ENCODE results near the gene FAM200A.

The FAM200A gene

DNA sequence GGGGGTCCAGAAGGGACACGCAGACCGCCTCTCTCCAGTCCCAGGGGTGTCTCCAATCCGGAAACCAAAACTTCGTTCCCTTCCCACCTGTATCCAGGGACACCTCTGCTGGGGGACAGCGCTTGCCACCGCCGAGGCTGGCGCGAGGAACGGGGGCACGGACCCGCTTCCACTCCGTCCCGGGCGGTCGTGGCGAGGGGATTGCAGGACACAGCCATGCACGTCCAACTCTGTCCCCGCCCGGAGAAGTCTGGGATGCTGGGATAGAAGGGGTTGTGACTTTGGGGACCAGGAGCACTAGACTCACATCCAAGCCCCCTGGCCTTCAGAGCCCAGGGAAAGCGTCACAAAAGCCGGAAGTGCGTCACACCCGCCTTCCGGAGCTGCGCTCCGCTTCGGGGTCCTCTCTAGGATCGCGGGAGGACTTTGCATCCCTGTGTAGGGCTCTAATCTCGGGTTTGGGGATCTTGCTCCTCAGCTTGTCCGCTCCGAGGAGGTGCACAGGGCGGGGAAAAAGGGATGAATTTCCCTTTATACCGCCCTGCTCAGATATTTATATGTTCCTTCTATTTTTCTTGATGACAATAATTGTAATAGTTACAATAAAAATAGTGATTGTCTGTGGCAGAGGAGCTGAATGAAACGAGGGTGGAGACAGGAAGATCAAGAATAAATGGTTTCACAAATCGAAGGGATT lies at the start of gene FAM200A:
FAM200A (minus strand) TSS at position 348 of the 697 bp plus-strand sequence. CDS start 3,707 bp downstream, outside the sequence.
- no peak for TF ChIP-seq CTCF (IDR thresholded peaks at IDR 0.05)

DNA sequence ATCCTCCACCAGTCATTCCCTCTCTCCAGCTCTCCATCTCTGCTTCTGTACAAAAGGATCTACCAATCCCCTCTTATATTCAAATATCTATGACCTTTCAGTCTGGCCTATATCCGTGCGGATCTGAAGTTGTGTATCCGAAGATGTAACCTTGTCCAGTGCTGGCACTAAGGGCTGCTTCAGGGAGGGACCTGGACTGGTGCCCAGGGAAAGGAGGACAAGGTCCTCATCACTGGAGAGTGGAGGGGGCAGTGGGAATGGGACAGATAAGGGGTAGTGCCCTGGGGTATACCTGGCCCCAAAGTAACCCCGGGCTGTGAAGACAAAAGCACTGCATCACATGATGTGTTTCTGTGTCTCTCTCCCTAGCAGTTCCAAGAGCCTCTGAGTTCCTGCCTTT lies 47.9 kb upstream of the FAM200A start:
- TF ChIP-seq CTCF (IDR thresholded peaks at IDR 0.05): no peak

DNA sequence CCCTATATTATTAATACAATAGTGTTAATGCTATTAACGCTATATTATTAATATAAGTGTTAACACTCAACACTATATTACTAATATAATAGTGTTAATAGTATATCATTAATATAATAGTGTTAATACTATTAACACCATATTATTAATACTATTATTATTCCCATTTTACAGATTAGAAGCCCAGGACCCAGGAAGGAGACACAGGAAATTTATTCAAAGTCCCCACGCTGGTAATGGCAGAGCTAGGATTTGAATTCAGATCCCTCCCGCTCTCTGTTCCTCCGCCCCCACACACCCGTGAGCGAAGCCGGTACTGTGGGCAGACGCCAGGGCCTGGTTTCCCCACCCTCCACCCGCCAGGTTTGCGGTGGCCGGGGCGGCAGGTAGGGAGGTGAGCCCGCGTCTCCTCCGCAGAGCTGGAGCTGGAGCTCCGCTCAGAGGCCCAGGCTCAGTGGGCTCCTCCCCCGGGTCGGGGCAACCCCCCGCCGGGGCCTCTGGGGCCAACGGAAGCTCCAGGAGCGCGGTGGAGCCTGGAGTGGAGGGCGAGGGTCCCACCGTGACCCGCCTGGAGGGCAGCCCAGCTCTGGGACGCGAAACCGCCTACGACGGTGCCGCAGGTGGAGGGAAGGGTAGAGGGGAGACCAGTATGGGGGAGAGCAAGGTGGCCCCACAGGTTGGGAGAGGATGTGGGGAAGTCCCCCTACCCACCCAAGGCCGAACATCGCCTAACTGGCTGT lies 46.0 kb upstream of the FAM200A start, which contains the start of gene TMEM225B:
TMEM225B (plus strand) TSS at position 506 of the 740 bp plus-strand sequence. CDS start 6,122 bp downstream, outside the sequence.
- TF ChIP-seq CTCF (IDR thresholded peaks at IDR 0.05): no peak

DNA sequence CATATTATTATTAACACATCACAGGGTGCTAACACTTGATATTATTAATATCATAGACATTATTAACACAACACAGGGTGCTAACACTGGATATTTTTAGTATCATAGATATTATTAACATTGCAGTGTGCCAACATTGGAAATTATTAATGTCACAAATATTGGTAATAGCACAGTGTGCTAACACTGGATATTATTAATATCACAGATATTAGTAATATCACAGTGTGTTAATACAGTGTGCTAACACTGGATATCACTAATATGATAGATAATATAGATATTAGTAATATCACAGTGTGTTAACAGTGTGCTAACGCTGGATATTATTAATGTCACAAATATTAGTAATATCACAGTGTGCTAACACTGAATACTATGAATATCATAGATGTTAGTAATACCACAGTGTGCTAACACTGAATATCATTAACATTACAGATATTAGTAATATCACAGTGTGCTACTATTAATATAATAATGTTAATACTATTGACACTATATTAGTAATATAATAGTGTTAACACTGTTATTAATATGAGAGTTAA lies 44.6 kb upstream of the FAM200A start:
- no peak; the same call in 1 of the 2 replicates for TF ChIP-seq CTCF (IDR thresholded peaks at IDR 0.05)

DNA sequence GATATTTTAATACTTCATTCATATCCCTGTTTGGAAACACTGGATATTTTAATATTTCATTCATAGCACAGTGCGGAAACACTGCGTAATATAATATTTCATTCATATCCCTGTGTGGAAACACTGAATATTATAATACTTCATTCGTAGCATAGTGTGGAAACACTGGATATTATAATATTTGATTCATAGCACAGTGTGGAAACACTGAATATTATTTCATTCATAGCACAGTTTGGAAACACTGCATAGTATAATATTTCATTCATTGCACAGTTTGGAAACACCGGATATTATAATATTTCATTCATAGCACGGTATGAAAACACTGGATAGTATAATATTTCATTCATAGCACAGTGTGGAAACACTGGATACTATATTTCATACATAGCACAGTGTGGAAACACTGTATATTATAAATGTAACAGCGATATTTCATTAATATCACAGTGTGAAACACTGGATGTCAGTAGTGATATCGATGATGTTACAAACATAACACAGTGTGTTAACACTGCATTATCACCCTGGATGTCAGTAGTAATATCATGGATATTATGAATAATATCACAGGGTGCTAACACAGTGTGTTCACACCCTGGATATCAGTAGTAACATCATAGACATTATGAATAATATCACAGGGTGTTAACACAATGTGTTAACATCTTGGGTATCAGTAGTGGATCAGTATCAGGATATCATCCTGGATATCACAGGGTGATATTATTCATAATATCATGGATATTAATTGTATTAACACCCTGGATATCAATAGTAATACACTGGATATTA lies 43.2 kb upstream of the FAM200A start:
- no peak for TF ChIP-seq CTCF (IDR thresholded peaks at IDR 0.05)

- no peak for TF ChIP-seq CTCF (IDR thresholded peaks at IDR 0.05)
These were observed 37.0 kb upstream of the FAM200A start for GRCh38 chr7:99588868-99589267.

Data from LNCAP (cell line).